SK-N-SH treated with all-trans-retinoic acid at 6 μM for 48 hours (cell line): ENCODE results near the gene SNCG.

Experiments used
- ARNTL ChIP-seq: fragments of 450-650 bp; formaldehyde crosslinking; IDR thresholded peaks from 2 replicates; pipeline ENCODE4 v1.5.0; 2020; ENCODE audit warnings: low read depth, mild to moderate bottlenecking, moderate library complexity, borderline replicate concordance
- BACH2 ChIP-seq: fragments of 250-450 bp; sonication (Bioruptor Pico); IDR thresholded peaks from 2 replicates; pipeline ENCODE4 v1.9.0; 2021; ENCODE audit warnings: mild to moderate bottlenecking, borderline replicate concordance
- OSR1 ChIP-seq: fragments of 250-450 bp; sonication (Bioruptor Pico); IDR thresholded peaks from 2 replicates; pipeline ENCODE4 v1.8.0; 2022; ENCODE audit warnings: moderate library complexity, mild to moderate bottlenecking, inconsistent platforms
- PPARA ChIP-seq: fragments of 250-450 bp; sonication (Bioruptor Pico); IDR thresholded peaks from 2 replicates; pipeline ENCODE4 v1.5.0; 2020; ENCODE audit warnings: mild to moderate bottlenecking, borderline replicate concordance
- ZFP3 ChIP-seq: fragments of 250-450 bp; sonication (Bioruptor Pico); IDR thresholded peaks from 2 replicates; pipeline ENCODE4 v1.5.0; 2020; ENCODE audit warnings: mild to moderate bottlenecking, moderate library complexity
- ZNF565 ChIP-seq: fragments of 450-650 bp; formaldehyde crosslinking; conservative IDR thresholded peaks from 2 replicates; pipeline ENCODE4 v1.5.0; 2020; ENCODE audit warnings: low read depth, mild to moderate bottlenecking, moderate library complexity
- ZNF70 ChIP-seq: fragments of 450-650 bp; formaldehyde crosslinking; IDR thresholded peaks from 2 replicates; pipeline ENCODE4 v1.5.0; 2020; ENCODE audit warnings: mild to moderate bottlenecking, moderate library complexity
- TF ChIP-seq, protein P1 (sequence below): fragments of 250-450 bp; sonication (Bioruptor Pico); IDR thresholded peaks from 2 replicates; pipeline ENCODE4 v1.8.0; 2020; ENCODE audit warnings: mild to moderate bottlenecking, moderate library complexity, borderline replicate concordance
- TF ChIP-seq, protein P2 (sequence below): fragments of 250-450 bp; sonication (Bioruptor Pico); IDR thresholded peaks from 2 replicates; pipeline ENCODE4 v1.8.0; 2021; ENCODE audit warnings: low read depth, mild to moderate bottlenecking, moderate library complexity, borderline replicate concordance
- TF ChIP-seq, protein P3 (sequence below): fragments of 250-450 bp; sonication (Bioruptor Pico); IDR thresholded peaks from 2 replicates; pipeline ENCODE4 v1.5.1; 2020; ENCODE audit warnings: low read depth, mild to moderate bottlenecking, moderate library complexity
- TF ChIP-seq, protein P4 (sequence below): fragments of 250-450 bp; sonication (Bioruptor Pico); IDR thresholded peaks from 2 replicates; pipeline ENCODE4 v1.5.0; 2020; ENCODE audit warnings: mild to moderate bottlenecking, moderate library complexity

DNA sequence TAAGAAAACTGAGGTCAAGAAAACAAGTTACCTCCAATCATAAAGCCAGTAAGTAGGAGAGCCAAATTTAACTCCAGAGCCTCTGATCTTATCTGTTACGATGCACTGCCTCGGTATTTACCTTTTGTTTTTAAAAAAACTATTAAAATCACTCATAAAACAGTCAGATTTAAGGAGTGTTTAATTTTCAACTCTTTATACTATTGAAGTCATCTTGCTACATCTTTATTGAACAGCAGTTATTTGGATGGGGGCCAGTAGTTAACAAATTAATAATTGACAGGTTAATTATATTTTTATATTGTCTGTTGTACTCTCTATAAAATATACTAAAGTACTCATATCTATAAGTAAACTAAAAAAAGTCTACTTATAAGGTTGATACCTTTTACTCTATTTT lies 34.5 kb downstream of the SNCG start:
- TF ChIP-seq, protein P1, sequence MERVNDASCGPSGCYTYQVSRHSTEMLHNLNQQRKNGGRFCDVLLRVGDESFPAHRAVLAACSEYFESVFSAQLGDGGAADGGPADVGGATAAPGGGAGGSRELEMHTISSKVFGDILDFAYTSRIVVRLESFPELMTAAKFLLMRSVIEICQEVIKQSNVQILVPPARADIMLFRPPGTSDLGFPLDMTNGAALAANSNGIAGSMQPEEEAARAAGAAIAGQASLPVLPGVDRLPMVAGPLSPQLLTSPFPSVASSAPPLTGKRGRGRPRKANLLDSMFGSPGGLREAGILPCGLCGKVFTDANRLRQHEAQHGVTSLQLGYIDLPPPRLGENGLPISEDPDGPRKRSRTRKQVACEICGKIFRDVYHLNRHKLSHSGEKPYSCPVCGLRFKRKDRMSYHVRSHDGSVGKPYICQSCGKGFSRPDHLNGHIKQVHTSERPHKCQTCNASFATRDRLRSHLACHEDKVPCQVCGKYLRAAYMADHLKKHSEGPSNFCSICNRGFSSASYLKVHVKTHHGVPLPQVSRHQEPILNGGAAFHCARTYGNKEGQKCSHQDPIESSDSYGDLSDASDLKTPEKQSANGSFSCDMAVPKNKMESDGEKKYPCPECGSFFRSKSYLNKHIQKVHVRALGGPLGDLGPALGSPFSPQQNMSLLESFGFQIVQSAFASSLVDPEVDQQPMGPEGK (CRISPR knock-in tag), result no peak
- TF ChIP-seq BACH2 (no peak), ZNF70 (CRISPR knock-in tag) (no peak), ZFP3 (CRISPR knock-in tag) (no peak), OSR1 (CRISPR knock-in tag) (no peak), PPARA (CRISPR knock-in tag) (no peak), ZNF565 (CRISPR knock-in tag) (no peak), ARNTL (CRISPR knock-in tag) (no peak)
- TF ChIP-seq, protein P2, sequence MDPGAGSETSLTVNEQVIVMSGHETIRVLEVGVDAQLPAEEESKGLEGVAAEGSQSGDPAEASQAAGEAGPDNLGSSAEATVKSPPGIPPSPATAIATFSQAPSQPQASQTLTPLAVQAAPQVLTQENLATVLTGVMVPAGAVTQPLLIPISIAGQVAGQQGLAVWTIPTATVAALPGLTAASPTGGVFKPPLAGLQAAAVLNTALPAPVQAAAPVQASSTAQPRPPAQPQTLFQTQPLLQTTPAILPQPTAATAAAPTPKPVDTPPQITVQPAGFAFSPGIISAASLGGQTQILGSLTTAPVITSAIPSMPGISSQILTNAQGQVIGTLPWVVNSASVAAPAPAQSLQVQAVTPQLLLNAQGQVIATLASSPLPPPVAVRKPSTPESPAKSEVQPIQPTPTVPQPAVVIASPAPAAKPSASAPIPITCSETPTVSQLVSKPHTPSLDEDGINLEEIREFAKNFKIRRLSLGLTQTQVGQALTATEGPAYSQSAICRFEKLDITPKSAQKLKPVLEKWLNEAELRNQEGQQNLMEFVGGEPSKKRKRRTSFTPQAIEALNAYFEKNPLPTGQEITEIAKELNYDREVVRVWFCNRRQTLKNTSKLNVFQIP, result no peak
- TF ChIP-seq, protein P3, sequence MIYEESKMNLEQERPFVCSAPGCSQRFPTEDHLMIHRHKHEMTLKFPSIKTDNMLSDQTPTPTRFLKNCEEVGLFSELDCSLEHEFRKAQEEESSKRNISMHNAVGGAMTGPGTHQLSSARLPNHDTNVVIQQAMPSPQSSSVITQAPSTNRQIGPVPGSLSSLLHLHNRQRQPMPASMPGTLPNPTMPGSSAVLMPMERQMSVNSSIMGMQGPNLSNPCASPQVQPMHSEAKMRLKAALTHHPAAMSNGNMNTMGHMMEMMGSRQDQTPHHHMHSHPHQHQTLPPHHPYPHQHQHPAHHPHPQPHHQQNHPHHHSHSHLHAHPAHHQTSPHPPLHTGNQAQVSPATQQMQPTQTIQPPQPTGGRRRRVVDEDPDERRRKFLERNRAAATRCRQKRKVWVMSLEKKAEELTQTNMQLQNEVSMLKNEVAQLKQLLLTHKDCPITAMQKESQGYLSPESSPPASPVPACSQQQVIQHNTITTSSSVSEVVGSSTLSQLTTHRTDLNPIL, result no peak
- TF ChIP-seq, protein P4, sequence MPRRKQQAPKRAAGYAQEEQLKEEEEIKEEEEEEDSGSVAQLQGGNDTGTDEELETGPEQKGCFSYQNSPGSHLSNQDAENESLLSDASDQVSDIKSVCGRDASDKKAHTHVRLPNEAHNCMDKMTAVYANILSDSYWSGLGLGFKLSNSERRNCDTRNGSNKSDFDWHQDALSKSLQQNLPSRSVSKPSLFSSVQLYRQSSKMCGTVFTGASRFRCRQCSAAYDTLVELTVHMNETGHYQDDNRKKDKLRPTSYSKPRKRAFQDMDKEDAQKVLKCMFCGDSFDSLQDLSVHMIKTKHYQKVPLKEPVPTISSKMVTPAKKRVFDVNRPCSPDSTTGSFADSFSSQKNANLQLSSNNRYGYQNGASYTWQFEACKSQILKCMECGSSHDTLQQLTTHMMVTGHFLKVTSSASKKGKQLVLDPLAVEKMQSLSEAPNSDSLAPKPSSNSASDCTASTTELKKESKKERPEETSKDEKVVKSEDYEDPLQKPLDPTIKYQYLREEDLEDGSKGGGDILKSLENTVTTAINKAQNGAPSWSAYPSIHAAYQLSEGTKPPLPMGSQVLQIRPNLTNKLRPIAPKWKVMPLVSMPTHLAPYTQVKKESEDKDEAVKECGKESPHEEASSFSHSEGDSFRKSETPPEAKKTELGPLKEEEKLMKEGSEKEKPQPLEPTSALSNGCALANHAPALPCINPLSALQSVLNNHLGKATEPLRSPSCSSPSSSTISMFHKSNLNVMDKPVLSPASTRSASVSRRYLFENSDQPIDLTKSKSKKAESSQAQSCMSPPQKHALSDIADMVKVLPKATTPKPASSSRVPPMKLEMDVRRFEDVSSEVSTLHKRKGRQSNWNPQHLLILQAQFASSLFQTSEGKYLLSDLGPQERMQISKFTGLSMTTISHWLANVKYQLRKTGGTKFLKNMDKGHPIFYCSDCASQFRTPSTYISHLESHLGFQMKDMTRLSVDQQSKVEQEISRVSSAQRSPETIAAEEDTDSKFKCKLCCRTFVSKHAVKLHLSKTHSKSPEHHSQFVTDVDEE, result no peak
